GM19468 (cell line): ENCODE results near the gene TMCC1.
"Not testable (repeated sequence)": the region's sequence is repeated elsewhere in the genome, so short reads cannot be mapped to it uniquely, and the experiment has no call there.

ENCODE experiments used
- ATAC-seq: cut with Tn5 transposase; IDR thresholded peaks from one replicate; pipeline ENCODE4 v1.9.1; 2021; ENCODE audit warnings: mild to moderate bottlenecking, moderate library complexity, moderate number of reproducible peaks; ENCODE audit not compliant: unreplicated experiment; ENCODE audit errors: extremely low read depth

TMCC1 gene

GRCh38 chr3:129778871-129779270 lies 114.6 kb downstream of the TMCC1 start:
- no peak for ATAC-seq

- ATAC-seq: no peak
Measured at GRCh38 chr3:129777806-129778205, 115.7 kb downstream of the TMCC1 start.

- ATAC-seq: no peak
Measured at GRCh38 chr3:129775870-129776269, 117.6 kb downstream of the TMCC1 start.

- ATAC-seq: no peak
Measured at GRCh38 chr3:129773691-129774663, 119.5 kb downstream of the TMCC1 start.

GRCh38 chr3:129770604-129771003 lies 122.9 kb downstream of the TMCC1 start:
- no peak for ATAC-seq

GRCh38 chr3:129769616-129770015 lies 123.9 kb downstream of the TMCC1 start:
- ATAC-seq: no peak

- ATAC-seq: no peak
Measured at GRCh38 chr3:129768728-129769127, 124.8 kb downstream of the TMCC1 start.

GRCh38 chr3:129766135-129766534 lies 127.4 kb downstream of the TMCC1 start:
- no peak for ATAC-seq

GRCh38 chr3:129764090-129764489 lies 129.4 kb downstream of the TMCC1 start:
- ATAC-seq: no peak

GRCh38 chr3:129758785-129759320 lies 134.7 kb downstream of the TMCC1 start:
- ATAC-seq: no peak

GRCh38 chr3:129758306-129758705 lies 135.2 kb downstream of the TMCC1 start:
- ATAC-seq: no peak

- ATAC-seq: no peak
Measured at GRCh38 chr3:129756871-129757270, 136.6 kb downstream of the TMCC1 start.

GRCh38 chr3:129751105-129751504 lies 142.4 kb downstream of the TMCC1 start:
- not testable (repeated sequence) for ATAC-seq

- ATAC-seq: no peak
Measured at GRCh38 chr3:129749692-129750091, 143.8 kb downstream of the TMCC1 start.

GRCh38 chr3:129747992-129748391 lies 145.5 kb downstream of the TMCC1 start:
- no peak for ATAC-seq

- ATAC-seq: no peak
Measured at GRCh38 chr3:129747136-129747535, 146.4 kb downstream of the TMCC1 start.

- no peak for ATAC-seq
Measured at GRCh38 chr3:129746629-129747028, 146.9 kb downstream of the TMCC1 start.

GRCh38 chr3:129745253-129745652 lies 148.3 kb downstream of the TMCC1 start:
- ATAC-seq: no peak

- no peak for ATAC-seq
Measured at GRCh38 chr3:129741794-129742193, 151.7 kb downstream of the TMCC1 start.

GRCh38 chr3:129740090-129740489 lies 153.4 kb downstream of the TMCC1 start:
- no peak for ATAC-seq

GRCh38 chr3:129739634-129740033 lies 153.9 kb downstream of the TMCC1 start:
- ATAC-seq: no peak

GRCh38 chr3:129738172-129738571 lies 155.3 kb downstream of the TMCC1 start:
- no peak for ATAC-seq
